Suprapubic skin (tissue), 3 donors: Measurements from ENCODE around the gene LINGO1.

Source experiments
- CTCF ChIP-seq, 2 donors: fragments of 200-600 bp in 1 of 2; fragments of 450-650 bp in 1 of 2; sonication (generic) in 1 of 2; IDR thresholded peaks; one replicate each; pipeline ENCODE4 v1.5.1; 2016 to 2019; ENCODE audit warnings: antibody characterized with exemption in 2 of 2, mild to moderate bottlenecking in 1 of 2, moderate library complexity in 1 of 2
- EP300 ChIP-seq: sonication (generic); formaldehyde crosslinking; IDR thresholded peaks from one replicate; pipeline ENCODE4 v1.6.1; 2017; ENCODE audit warnings: antibody characterized with exemption

GRCh38 chr15:77571741-77572140, 61.0 kb downstream of the LINGO1 start:
- TF ChIP-seq CTCF (IDR thresholded peaks at IDR 0.05) (no peak), EP300 (no peak)
